Naive B cell (primary cell): ENCODE results near the gene GTF2IRD1. TPM values are rescaled to one million over a fixed set of nuclear protein-coding genes. Genes with fewer than 3 reads are reported as not detected.
"Not testable (repeated sequence)": the region's sequence is repeated elsewhere in the genome, so short reads cannot be mapped to it uniquely, and the experiment has no call there.

ENCODE experiments used
- ATAC-seq, 2 donors: fragments of 150-1000 bp; cut with Tn5 transposase; 2 replicates each; pipeline ENCODE4 v1.10.0; 2021; ENCODE audit warnings: low read depth in 2 of 2, mild to moderate bottlenecking in 2 of 2, moderate library complexity in 2 of 2
- DNase-seq: peaks from one replicate; pipeline ENCODE4 v3.0.0; 2022
- H3K27ac Mint-ChIP-seq, 6 donors: one replicate each; pipeline ENCODE4 v1.8.0; 2020 to 2022; ENCODE audit warnings: mild to moderate bottlenecking in 6 of 6, mixed read lengths in 6 of 6, moderate library complexity in 5 of 6, inconsistent platforms in 2 of 6
- H3K27me3 Mint-ChIP-seq, 3 donors: one replicate each; pipeline ENCODE4 v1.8.0; 2021 to 2022; ENCODE audit warnings: mixed read lengths in 3 of 3, mild to moderate bottlenecking in 1 of 3
- H3K36me3 Mint-ChIP-seq, 2 donors: one replicate each; pipeline ENCODE4 v1.8.0; 2020 to 2022; ENCODE audit warnings: mixed read lengths in 2 of 2, inconsistent platforms in 1 of 2, mild to moderate bottlenecking in 1 of 2
- H3K4me1 Mint-ChIP-seq, 3 donors: one replicate each; pipeline ENCODE4 v1.8.0; 2020 to 2022; ENCODE audit warnings: mixed read lengths in 3 of 3, inconsistent platforms in 1 of 3, mild to moderate bottlenecking in 1 of 3, moderate library complexity in 1 of 3
- H3K4me3 Mint-ChIP-seq, 8 donors: one replicate each; pipeline ENCODE4 v1.8.0; 2020 to 2022; ENCODE audit warnings: mild to moderate bottlenecking in 8 of 8, mixed read lengths in 8 of 8, moderate library complexity in 8 of 8, inconsistent platforms in 2 of 8
- H3K9me3 Mint-ChIP-seq, 7 donors: one replicate each; pipeline ENCODE4 v1.8.0; 2020 to 2022; ENCODE audit warnings: mixed read lengths in 7 of 7, mild to moderate bottlenecking in 5 of 7, inconsistent platforms in 2 of 7, moderate library complexity in 1 of 7
- polyA plus RNA-seq, 6 donors: library from polyadenylated mRNA; unstranded; fragments of 300-500 nt; fragmentation: Illumina TruSeq; gene quantifications; one replicate each; pipeline ENCODE4 v1.2.3, GENCODE V29; 2021; ENCODE audit warnings: low read depth in 6 of 6

GTF2IRD1 gene
- polyA plus RNA-seq, 6 donors from 2014 or later, result 0.29 TPM; not detected in 5

DNA sequence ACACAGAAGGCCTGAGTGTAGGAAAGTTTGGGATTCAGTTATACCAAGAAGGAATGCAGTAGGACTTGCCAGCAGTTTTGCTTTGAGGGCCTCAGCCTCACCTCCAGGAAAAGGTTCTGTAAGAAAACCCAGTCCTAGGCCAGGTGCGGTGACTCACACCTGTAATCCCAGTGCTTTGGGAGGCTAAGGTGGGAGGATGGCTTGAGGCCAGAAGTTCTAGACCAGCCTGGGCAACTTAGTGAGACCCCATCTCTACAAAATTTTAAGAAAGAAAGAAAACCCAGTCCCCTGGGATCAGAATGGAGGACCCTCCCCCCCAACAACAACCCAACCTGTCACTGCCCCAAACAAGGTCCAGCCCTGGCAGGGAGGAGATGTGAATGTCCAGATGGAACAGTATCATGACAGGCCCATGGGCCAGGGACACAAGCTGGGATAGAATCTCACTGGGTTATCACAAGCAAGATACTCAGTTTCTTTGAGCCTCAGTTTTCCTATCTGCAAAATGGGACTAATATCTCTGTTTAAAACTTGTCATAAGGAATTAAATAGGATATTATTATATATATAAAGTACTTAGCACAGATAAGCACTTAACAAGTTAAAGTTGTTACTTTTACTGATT is 68.7 kb downstream of the GTF2IRD1 start:
- Mint-ChIP-seq H3K9me3 (peaks cover 0 to 5% (median 0%) of the 10 kb centered on the region in 7 donors), H3K4me1 (peaks cover 0 to 1% (median 0%) of the 10 kb centered on the region in 3 donors), H3K4me3 (no peak overlapping the region), H3K27ac (no peak overlapping the region), H3K27me3 (no peaks in the 10 kb centered on the region), H3K36me3 (no peaks in the 10 kb centered on the region)
- ATAC-seq (no peak), DNase-seq (no peak)

DNA sequence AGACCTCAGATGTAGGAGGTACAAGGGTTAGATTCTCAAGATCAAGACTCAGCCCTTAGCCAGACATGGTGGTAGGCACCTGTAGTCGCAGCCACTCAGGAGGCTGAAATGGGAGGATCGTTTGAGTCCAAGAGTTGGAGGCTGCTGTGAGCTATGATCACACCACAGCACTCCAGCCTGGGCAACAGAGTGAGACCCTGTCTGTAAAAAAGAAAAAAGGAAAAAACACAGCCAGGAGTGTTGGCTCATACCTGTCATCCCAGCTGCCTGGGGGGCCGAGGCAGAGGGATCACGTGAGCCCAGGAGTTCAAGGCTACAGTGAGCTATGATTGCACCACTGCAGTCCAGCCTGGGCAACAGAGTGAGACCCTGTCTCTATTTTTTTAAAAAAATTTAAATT is 69.3 kb downstream of the GTF2IRD1 start:
- Mint-ChIP-seq H3K27ac (no peak overlapping the region), H3K4me3 (no peak overlapping the region)
- ATAC-seq, result no peak

DNA sequence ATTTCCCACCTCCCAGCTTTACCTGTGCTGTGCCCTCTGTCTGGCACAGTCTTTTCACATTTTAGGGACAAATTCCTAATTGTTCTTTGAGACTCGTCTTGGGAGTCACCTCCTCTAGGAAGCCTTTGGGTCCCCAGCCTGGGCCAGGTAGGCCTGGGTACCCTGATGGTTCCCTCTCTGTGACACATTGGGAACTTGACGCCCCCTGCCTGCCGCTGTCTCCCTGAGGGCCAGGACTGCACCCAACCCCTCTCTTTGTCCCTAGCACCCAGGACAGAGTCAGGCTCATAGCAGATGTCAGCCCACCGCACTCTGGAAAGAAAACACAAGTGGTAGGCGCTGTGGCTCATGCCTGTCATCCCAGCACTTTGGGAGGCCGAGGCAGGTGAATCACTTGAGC is 71.4 kb downstream of the GTF2IRD1 start:
- no peak overlapping the region for H3K27ac Mint-ChIP-seq
- peaks cover 0 to 5% (median 0%) of the 10 kb centered on the region in 7 donors for H3K9me3 Mint-ChIP-seq
- no peaks in the 10 kb centered on the region for H3K27me3 Mint-ChIP-seq

More for the DNA sequence above, 69.3 kb downstream of the GTF2IRD1 start:
- no peaks in the 10 kb centered on the region for H3K27me3 Mint-ChIP-seq
- peaks cover 0 to 1% (median 0%) of the 10 kb centered on the region in 3 donors for H3K4me1 Mint-ChIP-seq
- no peaks in the 10 kb centered on the region for H3K36me3 Mint-ChIP-seq
- H3K9me3 Mint-ChIP-seq, result peaks cover 0 to 5% (median 0%) of the 10 kb centered on the region in 7 donors
- DNase-seq, result no peak

DNA sequence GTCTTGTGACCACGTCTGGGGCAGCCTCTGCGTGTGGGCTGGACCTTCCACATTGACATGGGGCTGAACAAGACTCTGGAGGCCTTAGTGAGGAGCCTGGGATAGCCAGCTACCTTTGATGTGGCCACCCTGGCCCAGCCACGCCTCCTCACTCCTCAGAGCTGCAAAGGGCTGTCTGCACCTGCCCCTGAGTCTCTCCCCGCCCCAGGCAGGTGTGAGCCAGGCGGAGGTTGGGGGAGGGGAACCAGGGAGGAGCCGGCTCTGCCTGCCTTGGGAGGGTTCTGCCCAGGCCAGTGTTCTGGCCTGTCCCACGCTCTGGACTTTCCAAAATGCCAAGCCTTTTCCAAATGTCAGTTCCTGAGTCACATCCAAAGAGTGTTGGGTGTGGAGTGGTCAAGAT is 72.2 kb downstream of the GTF2IRD1 start:
- Mint-ChIP-seq H3K9me3 (peaks cover 0 to 5% (median 0%) of the 10 kb centered on the region in 7 donors), H3K27me3 (no peaks in the 10 kb centered on the region), H3K4me1 (peaks cover 0 to 1% (median 0%) of the 10 kb centered on the region in 3 donors), H3K36me3 (no peaks in the 10 kb centered on the region), H3K4me3 (no peak overlapping the region), H3K27ac (no peak overlapping the region)
- ATAC-seq (no peak), DNase-seq (no peak)

More for the DNA sequence above, 71.4 kb downstream of the GTF2IRD1 start:
- no peak for DNase-seq
- ATAC-seq, result no peak
- H3K4me3 Mint-ChIP-seq, result no peak overlapping the region
- H3K36me3 Mint-ChIP-seq, result no peaks in the 10 kb centered on the region
- H3K4me1 Mint-ChIP-seq, result peaks cover 0 to 1% (median 0%) of the 10 kb centered on the region in 3 donors

DNA sequence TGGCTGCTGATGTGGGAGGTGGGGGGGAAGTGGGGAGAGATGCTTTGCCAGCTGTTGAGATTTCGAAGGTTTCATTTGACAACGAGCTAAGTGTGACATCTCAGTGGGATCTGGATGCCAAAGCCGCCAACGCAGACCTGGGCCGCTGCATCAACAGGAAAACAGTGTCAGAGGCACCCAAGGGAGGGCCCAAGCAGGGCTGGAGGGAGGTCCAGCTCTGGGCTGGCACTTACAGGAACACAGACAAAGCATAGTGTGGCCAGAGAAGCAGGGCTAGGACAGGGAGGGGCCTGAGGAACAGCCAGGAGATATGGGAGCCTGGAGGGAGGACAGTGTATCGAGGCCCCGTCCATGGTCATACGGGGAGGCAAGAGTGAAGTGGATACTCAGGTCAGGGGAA is 73.1 kb downstream of the GTF2IRD1 start:
- Mint-ChIP-seq H3K27ac (no peak overlapping the region), H3K4me1 (peaks cover 0 to 1% (median 0%) of the 10 kb centered on the region in 3 donors), H3K36me3 (no peaks in the 10 kb centered on the region), H3K27me3 (no peaks in the 10 kb centered on the region), H3K9me3 (peaks cover 0 to 1% (median 0%) of the 10 kb centered on the region in 7 donors), H3K4me3 (no peak overlapping the region)
- DNase-seq (no peak), ATAC-seq (no peak)

DNA sequence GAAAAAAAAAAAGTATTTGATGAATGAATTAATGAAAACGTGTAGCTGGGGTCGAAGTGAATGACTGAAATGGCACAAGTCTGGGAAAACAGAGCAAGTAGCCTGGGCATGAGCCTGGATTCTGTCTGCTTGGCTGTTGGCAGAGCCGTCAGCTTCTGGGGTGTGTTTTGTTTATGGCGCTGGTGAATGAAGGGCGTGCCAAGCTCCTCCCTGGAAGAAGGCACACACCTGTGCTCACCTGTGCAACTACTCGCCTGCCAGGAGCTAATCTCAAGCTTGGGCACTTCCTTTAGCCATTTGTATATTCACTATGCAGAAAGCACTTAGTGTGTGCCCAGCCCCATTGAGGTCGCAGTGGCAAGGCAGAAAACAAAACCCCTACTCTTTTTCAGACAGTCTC is 74.1 kb downstream of the GTF2IRD1 start:
- Mint-ChIP-seq H3K27ac (no peak overlapping the region), H3K27me3 (no peaks in the 10 kb centered on the region), H3K4me1 (peaks cover 0 to 1% (median 0%) of the 10 kb centered on the region in 3 donors), H3K9me3 (no peaks in the 10 kb centered on the region), H3K4me3 (no peak overlapping the region), H3K36me3 (no peaks in the 10 kb centered on the region)
- DNase-seq (no peak), ATAC-seq (no peak)

DNA sequence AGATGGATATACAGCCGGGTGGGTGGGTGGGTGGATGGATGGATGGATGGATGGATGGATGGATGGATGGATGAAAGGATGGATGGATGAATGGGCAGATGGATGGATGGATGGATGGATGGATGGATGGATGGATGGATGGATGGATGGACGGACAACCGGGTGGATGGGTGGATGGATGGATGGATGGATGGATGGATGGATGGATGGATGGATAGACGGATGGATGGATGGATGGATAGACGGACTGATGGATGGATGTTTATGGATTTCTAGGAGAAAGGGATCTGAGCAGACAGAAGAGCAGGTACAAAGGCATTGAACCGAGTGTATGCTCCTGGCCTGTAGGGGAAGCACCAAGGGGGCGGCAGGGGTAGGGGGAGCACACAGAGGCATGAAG is 75.1 kb downstream of the GTF2IRD1 start:
- not testable (repeated sequence) for H3K9me3 Mint-ChIP-seq, H3K4me1 Mint-ChIP-seq, H3K4me3 Mint-ChIP-seq, DNase-seq, H3K27me3 Mint-ChIP-seq, H3K36me3 Mint-ChIP-seq, ATAC-seq
- H3K27ac Mint-ChIP-seq, result peak overlapping the region in 3 of 6 donors; percentile 67 to 87 (median 80)

DNA sequence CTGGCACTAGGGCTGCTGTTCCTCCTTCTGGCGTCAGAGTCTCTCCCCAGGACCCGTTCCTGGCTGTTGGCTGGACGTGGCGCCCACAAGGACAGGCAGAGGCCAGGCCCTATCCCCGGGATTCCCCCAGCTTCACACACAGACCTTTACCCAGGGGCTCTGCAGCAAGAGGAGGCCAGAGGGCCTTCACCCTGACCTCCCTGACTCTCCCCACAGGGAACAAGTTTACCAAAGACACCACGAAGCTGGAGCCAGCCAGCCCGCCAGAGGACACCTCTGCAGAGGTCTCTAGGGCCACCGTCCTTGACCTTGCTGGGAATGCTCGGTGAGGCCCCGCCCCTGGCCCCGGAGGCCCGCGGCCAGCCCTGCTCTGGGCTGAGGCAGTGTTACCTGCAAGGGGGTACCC is 82.2 kb downstream of the GTF2IRD1 start:
- Mint-ChIP-seq H3K27ac (no peak overlapping the region), H3K4me3 (no peak overlapping the region), H3K36me3 (no peaks in the 10 kb centered on the region), H3K9me3 (no peaks in the 10 kb centered on the region), H3K4me1 (no peaks in the 10 kb centered on the region), H3K27me3 (no peaks in the 10 kb centered on the region)
- no peak for DNase-seq
- no peak for ATAC-seq

DNA sequence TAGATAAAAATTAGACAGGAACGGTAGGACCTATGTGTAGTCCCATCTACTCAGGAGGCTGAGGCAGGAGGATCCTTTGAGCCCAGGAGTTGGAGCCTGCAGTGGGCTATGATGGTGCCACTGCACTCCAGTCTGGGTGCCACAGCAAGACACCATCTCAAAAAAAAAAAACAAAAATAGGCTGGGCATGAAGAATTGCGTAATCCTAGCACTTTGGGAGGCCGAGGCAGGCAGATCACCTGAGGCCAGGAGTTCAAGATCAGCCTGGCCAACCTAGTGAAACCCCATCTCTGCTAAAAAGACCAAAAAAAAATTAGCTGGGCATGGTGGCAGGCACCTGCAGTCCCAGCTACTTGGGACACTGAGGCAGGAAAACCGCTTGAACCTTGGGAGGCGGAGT is 88.2 kb downstream of the GTF2IRD1 start:
- not testable (repeated sequence) for H3K27me3 Mint-ChIP-seq, DNase-seq, ATAC-seq, H3K4me3 Mint-ChIP-seq, H3K36me3 Mint-ChIP-seq, H3K4me1 Mint-ChIP-seq
- peak overlapping the region in 2 of 6 donors; percentile 27 to 77 for H3K27ac Mint-ChIP-seq
- peaks cover 0 to 12% (median 2%) of the 10 kb centered on the region in 7 donors for H3K9me3 Mint-ChIP-seq

DNA sequence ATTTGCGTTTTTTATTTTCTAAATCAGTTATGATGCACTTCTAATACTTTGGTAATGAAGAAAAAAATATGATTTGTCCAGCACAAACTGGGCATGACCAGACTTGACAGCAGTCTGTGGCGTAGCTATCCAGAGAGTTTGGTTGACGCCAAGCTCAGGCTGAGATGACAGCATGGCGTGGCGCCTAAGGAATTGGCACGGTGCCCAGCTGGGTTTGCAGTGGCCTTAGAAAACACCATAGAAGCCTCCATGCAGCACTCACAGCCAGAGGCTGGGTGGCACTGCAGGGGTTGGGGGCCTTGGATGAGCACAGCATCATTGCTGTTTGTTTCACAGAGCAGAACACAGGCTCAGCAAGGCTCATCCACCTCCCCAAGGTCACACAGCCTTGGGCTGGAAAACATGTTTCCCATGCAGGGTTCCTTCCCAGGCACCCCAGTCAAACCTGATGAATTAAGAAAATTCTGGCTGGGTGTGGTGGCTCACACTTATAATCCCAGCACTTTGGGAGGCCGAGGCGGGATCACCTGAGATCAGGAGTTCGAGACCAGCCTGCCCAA is 88.9 kb downstream of the GTF2IRD1 start:
- no peaks in the 10 kb centered on the region for H3K4me1 Mint-ChIP-seq
- no peak overlapping the region for H3K27ac Mint-ChIP-seq
- H3K36me3 Mint-ChIP-seq, result no peaks in the 10 kb centered on the region
- peaks cover 0 to 12% (median 2%) of the 10 kb centered on the region in 7 donors for H3K9me3 Mint-ChIP-seq
- ATAC-seq, result no peak
- no peak overlapping the region for H3K4me3 Mint-ChIP-seq
- DNase-seq, result no peak
- no peaks in the 10 kb centered on the region for H3K27me3 Mint-ChIP-seq

DNA sequence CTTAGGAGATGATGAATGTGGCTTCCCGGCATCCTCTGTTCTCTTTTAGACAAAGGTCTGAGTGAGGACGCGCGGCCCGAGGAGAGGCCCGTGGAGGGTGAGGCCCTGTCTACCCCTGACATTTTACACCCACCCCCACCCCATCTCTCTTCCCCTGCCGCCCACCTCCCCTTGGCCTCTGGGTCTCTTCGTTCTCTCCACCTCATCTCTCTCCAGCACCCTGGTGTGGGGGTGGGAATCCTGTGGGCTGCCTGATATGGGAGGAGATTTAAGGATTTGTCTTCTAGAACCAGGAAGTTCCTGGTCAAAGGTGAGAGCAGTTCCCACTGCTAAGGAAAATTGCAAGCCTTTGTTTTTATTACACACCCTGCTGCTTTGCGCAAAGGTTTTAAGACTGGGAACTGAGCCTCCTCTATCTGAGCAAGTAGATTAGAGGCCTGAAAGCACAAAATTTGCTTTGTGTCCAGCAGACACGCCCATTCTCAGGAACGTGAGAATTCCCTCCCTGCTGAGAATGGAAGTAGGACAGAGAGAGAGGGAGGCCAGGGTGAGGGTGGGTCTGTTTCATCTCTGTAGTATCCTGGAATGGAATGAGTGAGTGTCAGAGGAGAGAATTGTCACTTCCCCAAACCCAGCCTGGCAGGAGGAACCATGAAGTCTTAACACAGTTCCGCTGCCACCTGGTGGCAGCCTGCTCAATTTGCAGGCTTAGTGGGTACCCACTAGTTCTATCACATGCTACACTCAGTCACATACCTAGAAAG is 91.2 kb downstream of the GTF2IRD1 start:
- peak in 1 of 2 donors; percentile 30 for ATAC-seq
- H3K4me3 Mint-ChIP-seq, result no peak overlapping the region
- DNase-seq, result no peak
- no peaks in the 10 kb centered on the region for H3K4me1 Mint-ChIP-seq
- H3K36me3 Mint-ChIP-seq, result no peaks in the 10 kb centered on the region
- peaks cover 0 to 12% (median 2%) of the 10 kb centered on the region in 7 donors for H3K9me3 Mint-ChIP-seq
- no peak overlapping the region for H3K27ac Mint-ChIP-seq
- H3K27me3 Mint-ChIP-seq, result no peaks in the 10 kb centered on the region

DNA sequence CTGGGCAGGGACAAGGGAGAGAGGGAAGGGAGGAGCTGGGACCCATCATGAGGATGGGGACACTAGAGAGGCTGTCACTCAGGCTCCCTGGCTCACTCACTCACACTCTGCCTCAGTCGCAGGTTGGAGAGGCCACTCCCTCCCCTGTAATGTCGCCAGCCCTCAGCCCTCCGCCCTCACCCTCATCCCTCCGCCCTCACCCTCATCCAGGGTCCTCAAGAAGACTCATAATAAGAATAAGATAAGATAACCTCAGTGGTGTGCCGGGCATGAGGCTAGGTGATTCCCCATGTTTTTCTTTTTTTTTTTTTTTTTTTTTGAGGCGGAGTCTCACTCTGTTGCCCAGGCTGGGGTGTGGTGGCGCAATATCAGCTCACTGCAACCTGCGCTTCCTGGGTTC is 92.2 kb downstream of the GTF2IRD1 start:
- ATAC-seq (no peak), DNase-seq (no peak)
- peaks cover 0 to 12% (median 2%) of the 10 kb centered on the region in 7 donors for H3K9me3 Mint-ChIP-seq
- no peaks in the 10 kb centered on the region for H3K36me3 Mint-ChIP-seq
- no peaks in the 10 kb centered on the region for H3K27me3 Mint-ChIP-seq
- H3K4me1 Mint-ChIP-seq, result no peaks in the 10 kb centered on the region
- no peak overlapping the region for H3K4me3 Mint-ChIP-seq
- no peak overlapping the region for H3K27ac Mint-ChIP-seq

DNA sequence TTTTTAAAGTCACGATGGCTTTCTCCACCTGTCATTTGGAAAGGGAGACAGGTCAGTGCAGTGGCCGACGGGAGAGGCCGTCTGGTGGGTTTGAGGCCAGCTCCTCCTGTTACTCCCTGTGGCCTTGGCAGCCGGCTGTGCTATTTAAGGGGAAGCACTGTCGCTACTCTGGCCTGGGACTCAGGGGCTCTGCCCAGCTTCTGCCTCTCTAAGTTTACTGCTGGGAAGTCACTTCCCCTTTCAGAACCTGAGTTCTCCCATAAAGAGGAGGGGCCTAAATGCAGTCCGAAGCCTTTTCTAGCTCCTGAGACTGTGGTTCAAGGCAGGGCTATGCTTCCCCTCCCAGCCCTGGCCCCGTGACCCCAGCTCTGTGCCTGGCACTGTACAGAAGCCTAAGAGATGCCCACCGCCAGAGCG is 99.9 kb downstream of the GTF2IRD1 start:
- peaks cover 0 to 12% (median 9%) of the 10 kb centered on the region in 3 donors for H3K4me1 Mint-ChIP-seq
- not testable (repeated sequence) for H3K27me3 Mint-ChIP-seq, H3K36me3 Mint-ChIP-seq, H3K9me3 Mint-ChIP-seq
- DNase-seq (peak; percentile 6), ATAC-seq (peak; percentile 94 to 97)
- peak overlapping the region in 3 of 6 donors; percentile 54 to 73 (median 63) for H3K27ac Mint-ChIP-seq
- H3K4me3 Mint-ChIP-seq, result peak overlapping the region in 2 of 8 donors; percentile 21 to 35

DNA sequence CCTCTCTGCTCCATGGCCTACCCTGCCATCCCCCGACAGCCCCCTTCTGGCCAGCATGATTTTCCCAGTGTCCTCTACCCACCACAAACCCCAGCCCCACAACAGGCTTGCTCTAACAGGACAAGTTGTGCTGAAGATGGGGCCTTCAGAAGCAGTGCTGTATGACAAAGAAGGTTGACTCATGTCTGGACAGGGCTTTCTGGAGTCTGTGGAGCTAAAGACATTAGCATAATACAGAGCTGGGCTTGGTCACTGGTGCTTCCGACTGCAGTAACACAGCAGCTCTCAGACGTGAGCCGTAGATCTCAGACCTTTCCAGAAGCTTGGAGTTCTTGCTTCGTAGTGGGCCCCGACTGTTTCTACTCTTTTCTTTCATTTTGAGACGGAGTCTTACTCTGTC is 100.5 kb downstream of the GTF2IRD1 start:
- H3K4me1 Mint-ChIP-seq, result peaks cover 0 to 12% (median 9%) of the 10 kb centered on the region in 3 donors
- H3K36me3 Mint-ChIP-seq, result no peaks in the 10 kb centered on the region
- H3K4me3 Mint-ChIP-seq, result peak overlapping the region in 1 of 8 donors; percentile 21
- no peaks in the 10 kb centered on the region for H3K9me3 Mint-ChIP-seq
- ATAC-seq (no peak), DNase-seq (no peak)
- peak overlapping the region in 3 of 6 donors; percentile 38 to 73 (median 63) for H3K27ac Mint-ChIP-seq
- no peaks in the 10 kb centered on the region for H3K27me3 Mint-ChIP-seq
